ENCODE data around the gene ANKIB1.

DNA sequence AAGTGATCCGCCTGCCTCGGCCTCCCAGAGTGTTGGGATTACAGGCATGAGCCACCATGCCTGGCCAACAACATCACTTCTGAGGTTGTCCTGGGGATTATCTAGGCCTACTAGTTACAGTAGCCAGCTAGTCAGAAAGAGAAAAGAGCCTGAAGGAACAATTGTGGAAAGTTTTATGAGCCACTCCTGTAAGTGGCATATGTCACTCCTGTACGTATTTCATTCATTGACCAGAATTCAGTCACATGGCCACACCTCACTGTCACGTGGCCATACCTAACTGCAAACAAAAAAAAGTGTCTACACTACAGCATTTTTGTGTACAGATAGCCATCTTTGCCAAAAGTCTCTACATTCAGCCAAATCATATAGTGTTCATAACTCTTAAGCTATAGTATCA is 85.7 kb downstream of the ANKIB1 start:
- TF ChIP-seq, protein P1, sequence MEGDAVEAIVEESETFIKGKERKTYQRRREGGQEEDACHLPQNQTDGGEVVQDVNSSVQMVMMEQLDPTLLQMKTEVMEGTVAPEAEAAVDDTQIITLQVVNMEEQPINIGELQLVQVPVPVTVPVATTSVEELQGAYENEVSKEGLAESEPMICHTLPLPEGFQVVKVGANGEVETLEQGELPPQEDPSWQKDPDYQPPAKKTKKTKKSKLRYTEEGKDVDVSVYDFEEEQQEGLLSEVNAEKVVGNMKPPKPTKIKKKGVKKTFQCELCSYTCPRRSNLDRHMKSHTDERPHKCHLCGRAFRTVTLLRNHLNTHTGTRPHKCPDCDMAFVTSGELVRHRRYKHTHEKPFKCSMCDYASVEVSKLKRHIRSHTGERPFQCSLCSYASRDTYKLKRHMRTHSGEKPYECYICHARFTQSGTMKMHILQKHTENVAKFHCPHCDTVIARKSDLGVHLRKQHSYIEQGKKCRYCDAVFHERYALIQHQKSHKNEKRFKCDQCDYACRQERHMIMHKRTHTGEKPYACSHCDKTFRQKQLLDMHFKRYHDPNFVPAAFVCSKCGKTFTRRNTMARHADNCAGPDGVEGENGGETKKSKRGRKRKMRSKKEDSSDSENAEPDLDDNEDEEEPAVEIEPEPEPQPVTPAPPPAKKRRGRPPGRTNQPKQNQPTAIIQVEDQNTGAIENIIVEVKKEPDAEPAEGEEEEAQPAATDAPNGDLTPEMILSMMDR (IDR thresholded peaks at IDR 0.05), result no peak
- no peak for TF ChIP-seq POLR2A (IDR thresholded peaks at IDR 0.05)

All from suprapubic skin (tissue), 3 donors.